ENCODE measurements around the gene BBLN.

BBLN gene

GRCh38 chr9:128182893-128183588, 23.0 kb downstream of the BBLN start:
- Histone ChIP-seq H3K27me3 (ENCODE audit: insufficient read depth, insufficient read length) (no peaks in the 10 kb centered on the region), H3K9me3 (ENCODE audit: insufficient read depth, low read length) (peaks cover 7% of the 10 kb centered on the region; the same call in 1 of the 2 replicates), H3K36me3 (ENCODE audit: insufficient read depth, insufficient read length, low read length) (peaks cover 74% of the 10 kb centered on the region), H3K4me3 (ENCODE audit: insufficient read length, low read depth) (no peak overlapping the region), H3K9ac (ENCODE audit: insufficient read length, low read depth) (no peak overlapping the region), H3K4me1 (ENCODE audit: insufficient read depth, insufficient read length) (peaks cover 10% of the 10 kb centered on the region)
- DNase-seq (ENCODE audit: low read depth, low spot score) = no peak
- no peak for TF ChIP-seq SUZ12 (IDR thresholded peaks at IDR 0.05; ENCODE audit: extremely low read depth, insufficient read depth, insufficient read length)
- no peak for TF ChIP-seq YY1 (IDR thresholded peaks at IDR 0.05; ENCODE audit: insufficient read depth, insufficient read length)
- TF ChIP-seq ZNF274 (IDR thresholded peaks at IDR 0.05; ENCODE audit: low read depth, low read length) = no peak

- Histone ChIP-seq H3K9me3 (ENCODE audit: insufficient read depth, low read length) (no peaks in the 10 kb centered on the region), H3K4me1 (ENCODE audit: insufficient read depth, insufficient read length) (peaks cover 16% of the 10 kb centered on the region), H3K4me3 (ENCODE audit: insufficient read length, low read depth) (no peak overlapping the region), H3K9ac (ENCODE audit: insufficient read length, low read depth) (no peak overlapping the region), H3K36me3 (ENCODE audit: insufficient read depth, insufficient read length, low read length) (peaks cover 66% of the 10 kb centered on the region), H3K27me3 (ENCODE audit: insufficient read depth, insufficient read length) (no peaks in the 10 kb centered on the region)
- no peak for TF ChIP-seq SUZ12 (IDR thresholded peaks at IDR 0.05; ENCODE audit: extremely low read depth, insufficient read depth, insufficient read length)
- no peak for TF ChIP-seq YY1 (IDR thresholded peaks at IDR 0.05; ENCODE audit: insufficient read depth, insufficient read length)
- no peak for TF ChIP-seq ZNF274 (IDR thresholded peaks at IDR 0.05; ENCODE audit: low read depth, low read length)
- DNase-seq (ENCODE audit: low read depth, low spot score) = no peak
These were observed 26.2 kb downstream of the BBLN start for GRCh38 chr9:128185979-128186965.

DNA sequence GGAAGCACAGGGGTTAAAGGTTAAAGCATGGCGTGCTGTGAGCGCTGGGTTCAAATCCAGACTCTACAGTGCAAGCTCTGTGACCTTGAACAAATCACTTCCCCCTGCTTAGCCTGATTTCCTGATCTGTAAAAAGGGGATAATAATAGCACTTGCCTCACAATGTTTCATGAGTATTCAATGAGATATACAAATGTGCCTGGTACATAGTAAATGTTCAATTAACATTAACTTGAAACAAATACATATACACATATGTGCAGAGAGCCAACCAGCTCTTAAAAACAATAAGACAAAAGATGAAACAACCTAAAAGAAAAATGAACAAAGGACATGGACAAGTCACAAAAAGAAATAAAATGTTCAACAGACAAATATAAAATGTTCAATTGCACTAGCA, 27.3 kb downstream of the BBLN start:
- H3K9me3 ChIP-seq (ENCODE audit: insufficient read depth, low read length) = no peaks in the 10 kb centered on the region
- H3K27me3 ChIP-seq (ENCODE audit: insufficient read depth, insufficient read length) = no peaks in the 10 kb centered on the region
- DNase-seq (ENCODE audit: low read depth, low spot score) = no peak
- H3K9ac ChIP-seq (ENCODE audit: insufficient read length, low read depth) = no peak overlapping the region
- no peak overlapping the region for H3K4me3 ChIP-seq (ENCODE audit: insufficient read length, low read depth)
- peaks cover 64% of the 10 kb centered on the region for H3K36me3 ChIP-seq (ENCODE audit: insufficient read depth, insufficient read length, low read length)
- H3K4me1 ChIP-seq (ENCODE audit: insufficient read depth, insufficient read length) = peaks cover 14% of the 10 kb centered on the region
- TF ChIP-seq ZNF274 (IDR thresholded peaks at IDR 0.05; ENCODE audit: low read depth, low read length) (no peak), YY1 (IDR thresholded peaks at IDR 0.05; ENCODE audit: insufficient read depth, insufficient read length) (no peak), SUZ12 (IDR thresholded peaks at IDR 0.05; ENCODE audit: extremely low read depth, insufficient read depth, insufficient read length) (no peak)

DNA sequence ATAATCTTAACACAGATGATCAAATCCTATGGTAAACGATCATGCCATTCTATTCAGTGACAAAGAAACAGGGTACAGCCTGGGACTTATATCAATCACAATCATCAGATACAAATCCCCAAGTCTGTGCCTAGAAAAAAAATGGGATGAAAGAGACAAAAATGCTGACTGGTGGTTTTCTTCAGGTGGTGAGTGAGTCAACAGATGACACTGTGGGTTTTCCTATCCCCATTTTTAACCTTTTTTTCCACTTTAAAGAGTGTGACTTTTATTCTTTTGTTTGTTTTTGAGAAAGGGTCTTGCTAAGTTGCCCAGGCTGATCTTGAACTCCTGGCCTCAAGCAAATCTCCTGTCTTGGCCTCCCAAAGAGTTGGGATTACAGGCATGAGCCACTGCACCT, 28.1 kb downstream of the BBLN start:
- no peak for TF ChIP-seq YY1 (IDR thresholded peaks at IDR 0.05; ENCODE audit: insufficient read depth, insufficient read length)
- no peak for TF ChIP-seq ZNF274 (IDR thresholded peaks at IDR 0.05; ENCODE audit: low read depth, low read length)
- TF ChIP-seq SUZ12 (IDR thresholded peaks at IDR 0.05; ENCODE audit: extremely low read depth, insufficient read depth, insufficient read length) = no peak
- Histone ChIP-seq H3K27me3 (ENCODE audit: insufficient read depth, insufficient read length) (no peaks in the 10 kb centered on the region), H3K9ac (ENCODE audit: insufficient read length, low read depth) (no peak overlapping the region), H3K4me3 (ENCODE audit: insufficient read length, low read depth) (no peak overlapping the region), H3K36me3 (ENCODE audit: insufficient read depth, insufficient read length, low read length) (peaks cover 56% of the 10 kb centered on the region), H3K9me3 (ENCODE audit: insufficient read depth, low read length) (no peaks in the 10 kb centered on the region), H3K4me1 (ENCODE audit: insufficient read depth, insufficient read length) (peaks cover 14% of the 10 kb centered on the region)
- DNase-seq (ENCODE audit: low read depth, low spot score) = no peak

- Histone ChIP-seq H3K4me1 (ENCODE audit: insufficient read depth, insufficient read length) (peaks cover 14% of the 10 kb centered on the region), H3K9me3 (ENCODE audit: insufficient read depth, low read length) (no peaks in the 10 kb centered on the region), H3K36me3 (ENCODE audit: insufficient read depth, insufficient read length, low read length) (peaks cover 51% of the 10 kb centered on the region), H3K4me3 (ENCODE audit: insufficient read length, low read depth) (no peak overlapping the region), H3K27me3 (ENCODE audit: insufficient read depth, insufficient read length) (no peaks in the 10 kb centered on the region), H3K9ac (ENCODE audit: insufficient read length, low read depth) (peak overlapping the region; percentile 95)
- TF ChIP-seq YY1 (IDR thresholded peaks at IDR 0.05; ENCODE audit: insufficient read depth, insufficient read length) (no peak), SUZ12 (IDR thresholded peaks at IDR 0.05; ENCODE audit: extremely low read depth, insufficient read depth, insufficient read length) (no peak), ZNF274 (IDR thresholded peaks at IDR 0.05; ENCODE audit: low read depth, low read length) (no peak)
- no peak for DNase-seq (ENCODE audit: low read depth, low spot score)
These were observed 29.9 kb downstream of the BBLN start for GRCh38 chr9:128190013-128190412.

DNA sequence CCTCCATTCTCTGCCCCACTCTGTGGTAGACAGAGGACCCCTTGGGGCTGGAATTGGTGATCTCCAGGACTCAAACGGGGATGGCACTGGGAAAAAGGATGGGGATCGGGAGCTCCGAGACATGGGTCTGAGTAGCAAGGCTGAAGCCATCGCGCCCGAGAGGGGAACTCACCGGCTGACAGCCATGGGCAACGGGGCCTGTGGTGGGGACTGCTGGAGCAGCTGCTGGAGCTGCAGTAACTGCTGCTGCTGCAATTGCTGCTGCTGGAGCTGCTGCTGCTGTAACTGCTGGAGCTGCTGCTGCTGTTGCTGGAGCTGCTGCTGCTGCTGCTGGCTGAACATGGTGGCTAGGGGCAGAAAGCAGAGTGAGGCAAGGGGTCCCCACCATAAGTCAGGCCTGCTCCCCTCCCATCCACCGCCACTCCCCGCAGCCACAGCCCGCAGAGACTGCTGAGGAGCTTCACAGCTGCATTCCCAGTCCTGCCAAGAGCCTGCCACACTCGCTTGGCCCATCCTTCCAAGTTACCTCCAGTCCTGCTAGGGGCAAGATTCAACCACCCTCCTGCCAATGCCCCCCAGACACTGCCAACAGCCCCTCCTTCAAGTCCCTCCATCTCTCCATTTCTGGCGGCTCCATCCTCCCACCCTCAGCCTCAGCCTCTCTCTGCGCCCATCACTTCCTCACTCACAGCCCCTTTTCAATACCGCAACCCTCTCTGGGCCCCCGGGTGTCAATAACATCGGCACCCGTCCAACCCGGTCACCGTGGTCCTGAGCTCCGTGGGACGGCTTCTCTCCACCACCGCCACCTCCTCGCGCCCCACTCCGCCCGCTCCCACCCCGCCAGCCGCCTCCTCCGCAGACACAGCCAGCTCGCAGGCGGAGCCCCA, 30.7 kb downstream of the BBLN start:
- H3K4me3 ChIP-seq (ENCODE audit: insufficient read length, low read depth) = peak overlapping the region; percentile 86
- peaks cover 14% of the 10 kb centered on the region for H3K4me1 ChIP-seq (ENCODE audit: insufficient read depth, insufficient read length)
- H3K36me3 ChIP-seq (ENCODE audit: insufficient read depth, insufficient read length, low read length) = peaks cover 43% of the 10 kb centered on the region
- H3K9ac ChIP-seq (ENCODE audit: insufficient read length, low read depth) = peak overlapping the region; percentile 95
- no peak for DNase-seq (ENCODE audit: low read depth, low spot score)
- H3K9me3 ChIP-seq (ENCODE audit: insufficient read depth, low read length) = no peaks in the 10 kb centered on the region
- no peaks in the 10 kb centered on the region for H3K27me3 ChIP-seq (ENCODE audit: insufficient read depth, insufficient read length)
- TF ChIP-seq ZNF274 (IDR thresholded peaks at IDR 0.05; ENCODE audit: low read depth, low read length) = no peak
- TF ChIP-seq SUZ12 (IDR thresholded peaks at IDR 0.05; ENCODE audit: extremely low read depth, insufficient read depth, insufficient read length) = no peak
- TF ChIP-seq YY1 (IDR thresholded peaks at IDR 0.05; ENCODE audit: insufficient read depth, insufficient read length) = no peak
